ENCODE results near the gene ANG. TPM values are rescaled to one million over a fixed set of nuclear protein-coding genes. Genes with fewer than 3 reads are reported as not detected.

ANG gene
- total and polyA plus RNA-seq, 9 of the 15 experiments (the other 6 are each of a cell fraction or from before 2014, with no cell fraction given), result 0.21 to 0.73 (median 0.34) TPM; not detected in 4

- TF ChIP-seq MLLT1 (IDR thresholded peaks at IDR 0.05), result 0 out of 4 replicates have a peak, but pooled peaks of 1 of the 2 experiments have one; percentile 27
- TF ChIP-seq ZBTB5 (IDR thresholded peaks at IDR 0.05), result peak; percentile 98
- no peak for TF ChIP-seq FOXK1 (CRISPR knock-in tag; IDR thresholded peaks at IDR 0.05; ENCODE audit: borderline replicate concordance)
- TF ChIP-seq KDM1A (IDR thresholded peaks at IDR 0.05), result peak; percentile 7 to 38; a peak in 1 of 4 replicates
- TF ChIP-seq KDM5B (IDR thresholded peaks at IDR 0.05; ENCODE audit: insufficient replicate concordance, low read depth, low read length), result peak; percentile 40
- 0 out of 2 replicates have a peak, but pooled peaks have one; percentile 4 for TF ChIP-seq RAD51 (IDR thresholded peaks at IDR 0.05; ENCODE audit: borderline replicate concordance, low read depth)
- TF ChIP-seq ZFX (CRISPR knock-in tag; IDR thresholded peaks at IDR 0.05), result peak; percentile 65
- peak; percentile 33 for TF ChIP-seq HMGN3 (IDR thresholded peaks at IDR 0.05; ENCODE audit: borderline replicate concordance, extremely low read depth, insufficient read length, low read depth, low read length)
- TF ChIP-seq E2F8 (IDR thresholded peaks at IDR 0.05; ENCODE audit: low read depth, partially characterized antibody), result peak; percentile 5
- no peak for TF ChIP-seq CXXC5 (CRISPR knock-in tag; IDR thresholded peaks at IDR 0.05)
- no peak for TF ChIP-seq SOX6 (IDR thresholded peaks at IDR 0.05)
- TF ChIP-seq E4F1 (CRISPR knock-in tag; IDR thresholded peaks at IDR 0.05; ENCODE audit: borderline replicate concordance), result no peak
These were observed 6.0 kb upstream of the ANG start (continued) for GRCh38 chr14:20682435-20683124.
